ENCODE data around the gene TKTL1. TPM values are rescaled to one million over a fixed set of nuclear protein-coding genes. Genes with fewer than 3 reads are reported as not detected.

Gene TKTL1
- total RNA-seq, 1 donor from 2014 or later, result not detected

GRCh38 chrX:154369449-154370299 lies 74.1 kb downstream of the TKTL1 start:
- no peak for TF ChIP-seq CTCF (IDR thresholded peaks at IDR 0.05; ENCODE audit: partially characterized antibody, unreplicated experiment)
- Mint-ChIP-seq H3K4me1 (ENCODE audit: low read depth, unreplicated experiment) (no peaks in the 10 kb centered on the region), H3K27me3 (ENCODE audit: unreplicated experiment) (peaks cover 5% of the 10 kb centered on the region), H3K27ac (ENCODE audit: unreplicated experiment) (peak overlapping the region; percentile 92), H3K4me3 (ENCODE audit: unreplicated experiment) (peak overlapping the region; percentile 91), H3K36me3 (ENCODE audit: unreplicated experiment) (no peaks in the 10 kb centered on the region), H3K9me3 (ENCODE audit: unreplicated experiment) (peaks cover 6% of the 10 kb centered on the region)
- DNase-seq, result peak; percentile 55

GRCh38 chrX:154370300-154371016 lies 74.9 kb downstream of the TKTL1 start:
- Mint-ChIP-seq H3K27ac (ENCODE audit: unreplicated experiment) (peak overlapping the region; percentile 92), H3K4me1 (ENCODE audit: low read depth, unreplicated experiment) (peaks cover 1% of the 10 kb centered on the region), H3K9me3 (ENCODE audit: unreplicated experiment) (peaks cover 4% of the 10 kb centered on the region), H3K36me3 (ENCODE audit: unreplicated experiment) (no peaks in the 10 kb centered on the region), H3K27me3 (ENCODE audit: unreplicated experiment) (peaks cover 5% of the 10 kb centered on the region), H3K4me3 (ENCODE audit: unreplicated experiment) (peak overlapping the region; percentile 91)
- TF ChIP-seq CTCF (IDR thresholded peaks at IDR 0.05; ENCODE audit: partially characterized antibody, unreplicated experiment), result no peak
- DNase-seq, result peak; percentile 30

- H3K4me1 Mint-ChIP-seq (ENCODE audit: low read depth, unreplicated experiment), result peaks cover 1% of the 10 kb centered on the region
- peaks cover 2% of the 10 kb centered on the region for H3K9me3 Mint-ChIP-seq (ENCODE audit: unreplicated experiment)
- peaks cover 3% of the 10 kb centered on the region for H3K27me3 Mint-ChIP-seq (ENCODE audit: unreplicated experiment)
- H3K36me3 Mint-ChIP-seq (ENCODE audit: unreplicated experiment), result no peaks in the 10 kb centered on the region
- TF ChIP-seq CTCF (IDR thresholded peaks at IDR 0.05; ENCODE audit: partially characterized antibody, unreplicated experiment), result no peak
- peak; percentile 89 for DNase-seq
- peak overlapping the region; percentile 75 for H3K4me3 Mint-ChIP-seq (ENCODE audit: unreplicated experiment)
- peak overlapping the region; percentile 43 for H3K27ac Mint-ChIP-seq (ENCODE audit: unreplicated experiment)
Observed at GRCh38 chrX:154371017-154371788, 75.6 kb downstream of the TKTL1 start.

GRCh38 chrX:154371789-154372300 lies 76.2 kb downstream of the TKTL1 start:
- Mint-ChIP-seq H3K36me3 (ENCODE audit: unreplicated experiment) (no peaks in the 10 kb centered on the region), H3K4me3 (ENCODE audit: unreplicated experiment) (no peak overlapping the region), H3K4me1 (ENCODE audit: low read depth, unreplicated experiment) (peaks cover 1% of the 10 kb centered on the region), H3K27me3 (ENCODE audit: unreplicated experiment) (peaks cover 3% of the 10 kb centered on the region), H3K9me3 (ENCODE audit: unreplicated experiment) (peaks cover 2% of the 10 kb centered on the region), H3K27ac (ENCODE audit: unreplicated experiment) (no peak overlapping the region)
- TF ChIP-seq CTCF (IDR thresholded peaks at IDR 0.05; ENCODE audit: partially characterized antibody, unreplicated experiment), result no peak
- DNase-seq, result no peak
